ENCODE results near the gene TNRC6A.

Gene TNRC6A

DNA sequence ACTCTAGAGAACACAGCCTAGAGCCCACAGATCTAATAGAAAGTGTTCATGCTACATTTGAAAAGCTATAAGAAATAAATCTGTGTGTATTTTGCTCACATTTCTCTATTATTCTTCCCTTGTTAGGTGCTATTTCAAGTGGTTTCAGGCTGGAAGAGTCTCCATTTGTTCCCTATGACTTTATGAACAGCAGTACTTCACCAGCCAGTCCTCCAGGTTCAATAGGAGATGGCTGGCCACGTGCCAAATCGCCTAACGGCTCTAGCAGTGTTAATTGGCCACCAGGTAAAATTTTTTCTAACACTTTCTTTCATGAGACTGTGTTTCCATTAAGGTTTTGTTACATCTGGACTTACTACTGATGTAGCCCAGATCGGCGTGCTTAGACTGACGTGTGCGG lies 85.6 kb downstream of the TNRC6A start:
- no peak overlapping the region for H3K9ac ChIP-seq (ENCODE audit: low read length)
- H3K36me3 ChIP-seq (ENCODE audit: control insufficient read depth, insufficient read depth, low read length): peaks cover 100% of the 10 kb centered on the region
- H3K9me3 ChIP-seq (ENCODE audit: control insufficient read depth, insufficient read depth, low read depth, low read length): no peaks in the 10 kb centered on the region
- no peaks in the 10 kb centered on the region for H3K4me1 ChIP-seq (ENCODE audit: control insufficient read depth, insufficient read depth, low read length)
- H3K27me3 ChIP-seq (ENCODE audit: control insufficient read depth, insufficient read depth, low read length): no peaks in the 10 kb centered on the region
- no peak overlapping the region for H3K27ac ChIP-seq (ENCODE audit: low read depth, low read length)
- H3K4me3 ChIP-seq (ENCODE audit: low read depth, low read length): no peak overlapping the region

GRCh38 chr16:24816688-24817087 lies 87.2 kb downstream of the TNRC6A start:
- Histone ChIP-seq H3K4me1 (ENCODE audit: control insufficient read depth, insufficient read depth, low read length) (no peaks in the 10 kb centered on the region), H3K36me3 (ENCODE audit: control insufficient read depth, insufficient read depth, low read length) (peaks cover 100% of the 10 kb centered on the region)

DNA sequence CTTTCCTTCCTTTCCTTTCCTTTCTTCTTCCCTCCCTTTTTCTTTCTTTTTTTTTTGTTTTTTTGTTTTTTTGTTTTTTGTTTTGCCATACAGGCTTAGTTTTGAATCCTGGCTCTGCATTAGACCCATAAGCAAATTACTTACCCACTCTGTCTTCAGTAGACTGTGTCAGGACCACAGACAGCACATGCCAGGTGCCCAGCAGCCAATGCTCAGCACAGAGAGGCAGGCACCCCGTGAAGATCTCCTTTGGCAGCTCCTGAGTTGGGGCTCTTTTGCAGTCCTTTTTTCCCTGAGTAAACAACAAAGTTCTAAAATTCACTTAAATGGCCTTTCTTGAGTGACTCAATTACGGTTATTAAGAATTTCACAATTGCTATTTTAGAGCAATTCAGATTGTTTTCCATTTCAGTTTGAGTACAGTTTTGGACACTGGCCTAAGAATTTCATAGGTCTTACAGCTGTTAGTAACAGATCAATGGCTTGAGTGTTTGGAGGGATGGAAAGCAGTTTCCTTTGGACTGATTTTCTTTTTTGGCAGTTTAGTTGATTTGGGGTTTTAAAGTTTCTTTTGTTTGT lies 90.1 kb downstream of the TNRC6A start:
- Histone ChIP-seq H3K27ac (ENCODE audit: low read depth, low read length) (no peak overlapping the region), H3K9me3 (ENCODE audit: control insufficient read depth, insufficient read depth, low read depth, low read length) (no peaks in the 10 kb centered on the region), H3K4me3 (ENCODE audit: low read depth, low read length) (no peak overlapping the region), H3K36me3 (ENCODE audit: control insufficient read depth, insufficient read depth, low read length) (peaks cover 98% of the 10 kb centered on the region), H3K27me3 (ENCODE audit: control insufficient read depth, insufficient read depth, low read length) (no peaks in the 10 kb centered on the region), H3K9ac (ENCODE audit: low read length) (no peak overlapping the region), H3K4me1 (ENCODE audit: control insufficient read depth, insufficient read depth, low read length) (no peaks in the 10 kb centered on the region)

More at GRCh38 chr16:24816688-24817087, 87.2 kb downstream of the TNRC6A start:
- Histone ChIP-seq H3K4me3 (ENCODE audit: low read depth, low read length) (no peak overlapping the region), H3K9me3 (ENCODE audit: control insufficient read depth, insufficient read depth, low read depth, low read length) (no peaks in the 10 kb centered on the region), H3K9ac (ENCODE audit: low read length) (no peak overlapping the region), H3K27ac (ENCODE audit: low read depth, low read length) (no peak overlapping the region), H3K27me3 (ENCODE audit: control insufficient read depth, insufficient read depth, low read length) (no peaks in the 10 kb centered on the region)

DNA sequence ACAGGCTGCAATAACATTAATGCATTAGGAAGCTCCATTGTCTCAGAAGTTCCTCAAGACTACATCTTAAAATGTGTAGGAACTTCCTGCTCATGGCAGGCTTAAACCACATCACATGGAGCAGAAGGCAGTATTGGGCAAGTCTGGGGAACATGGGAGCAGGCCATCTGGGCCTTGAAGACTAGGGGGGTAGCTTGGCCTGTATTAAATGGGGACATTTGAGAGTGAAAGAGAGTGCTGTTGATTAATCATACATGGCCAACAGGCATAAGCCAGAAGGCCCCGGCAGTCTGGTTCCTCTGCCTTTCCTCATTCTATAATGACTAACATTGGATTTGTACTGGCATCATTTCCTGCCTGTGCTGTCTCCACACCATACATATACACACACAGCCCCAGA lies 91.1 kb downstream of the TNRC6A start:
- H3K36me3 ChIP-seq (ENCODE audit: control insufficient read depth, insufficient read depth, low read length): peaks cover 98% of the 10 kb centered on the region
- no peak overlapping the region for H3K27ac ChIP-seq (ENCODE audit: low read depth, low read length)
- no peaks in the 10 kb centered on the region for H3K27me3 ChIP-seq (ENCODE audit: control insufficient read depth, insufficient read depth, low read length)

GRCh38 chr16:24821129-24821528 lies 91.7 kb downstream of the TNRC6A start:
- no peak overlapping the region for H3K9ac ChIP-seq (ENCODE audit: low read length)
- H3K36me3 ChIP-seq (ENCODE audit: control insufficient read depth, insufficient read depth, low read length): peaks cover 98% of the 10 kb centered on the region
- H3K27me3 ChIP-seq (ENCODE audit: control insufficient read depth, insufficient read depth, low read length): no peaks in the 10 kb centered on the region
- no peak overlapping the region for H3K27ac ChIP-seq (ENCODE audit: low read depth, low read length)
- no peak overlapping the region for H3K4me3 ChIP-seq (ENCODE audit: low read depth, low read length)
- H3K9me3 ChIP-seq (ENCODE audit: control insufficient read depth, insufficient read depth, low read depth, low read length): no peaks in the 10 kb centered on the region
- no peaks in the 10 kb centered on the region for H3K4me1 ChIP-seq (ENCODE audit: control insufficient read depth, insufficient read depth, low read length)

More for the DNA sequence above, 91.1 kb downstream of the TNRC6A start:
- H3K9ac ChIP-seq (ENCODE audit: low read length): no peak overlapping the region
- H3K9me3 ChIP-seq (ENCODE audit: control insufficient read depth, insufficient read depth, low read depth, low read length): no peaks in the 10 kb centered on the region
- H3K4me1 ChIP-seq (ENCODE audit: control insufficient read depth, insufficient read depth, low read length): no peaks in the 10 kb centered on the region
- no peak overlapping the region for H3K4me3 ChIP-seq (ENCODE audit: low read depth, low read length)

- Histone ChIP-seq H3K4me3 (ENCODE audit: low read depth, low read length) (no peak overlapping the region), H3K27me3 (ENCODE audit: control insufficient read depth, insufficient read depth, low read length) (no peaks in the 10 kb centered on the region), H3K9me3 (ENCODE audit: control insufficient read depth, insufficient read depth, low read depth, low read length) (no peaks in the 10 kb centered on the region), H3K27ac (ENCODE audit: low read depth, low read length) (no peak overlapping the region), H3K36me3 (ENCODE audit: control insufficient read depth, insufficient read depth, low read length) (peaks cover 97% of the 10 kb centered on the region), H3K9ac (ENCODE audit: low read length) (no peak overlapping the region), H3K4me1 (ENCODE audit: control insufficient read depth, insufficient read depth, low read length) (no peaks in the 10 kb centered on the region)
Observed at GRCh38 chr16:24822542-24822941, 93.1 kb downstream of the TNRC6A start.

GRCh38 chr16:24822974-24823373 lies 93.5 kb downstream of the TNRC6A start:
- no peak overlapping the region for H3K9ac ChIP-seq (ENCODE audit: low read length)
- H3K4me3 ChIP-seq (ENCODE audit: low read depth, low read length): no peak overlapping the region
- no peaks in the 10 kb centered on the region for H3K4me1 ChIP-seq (ENCODE audit: control insufficient read depth, insufficient read depth, low read length)
- H3K9me3 ChIP-seq (ENCODE audit: control insufficient read depth, insufficient read depth, low read depth, low read length): no peaks in the 10 kb centered on the region
- no peaks in the 10 kb centered on the region for H3K27me3 ChIP-seq (ENCODE audit: control insufficient read depth, insufficient read depth, low read length)
- no peak overlapping the region for H3K27ac ChIP-seq (ENCODE audit: low read depth, low read length)
- H3K36me3 ChIP-seq (ENCODE audit: control insufficient read depth, insufficient read depth, low read length): peaks cover 94% of the 10 kb centered on the region

DNA sequence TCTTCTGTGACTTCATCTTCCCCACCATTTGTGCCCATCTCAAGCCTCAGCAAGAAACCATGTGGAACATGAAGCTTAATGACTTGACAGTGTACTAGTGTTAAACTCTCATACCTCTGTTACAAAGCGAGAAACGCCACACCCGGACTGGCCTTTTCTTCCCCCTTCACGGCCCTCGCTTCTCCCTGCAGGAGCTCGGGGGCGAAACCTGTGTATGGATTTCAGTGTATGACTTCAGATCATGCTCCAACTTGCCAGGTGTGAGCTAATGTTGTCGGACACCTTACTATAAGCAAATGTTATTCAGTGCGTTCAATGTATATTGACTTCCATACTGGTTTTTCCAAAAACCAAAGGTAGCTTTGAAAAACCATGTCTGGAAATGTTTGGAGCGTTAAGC lies 96.2 kb downstream of the TNRC6A start:
- Histone ChIP-seq H3K4me3 (ENCODE audit: low read depth, low read length) (no peak overlapping the region), H3K9ac (ENCODE audit: low read length) (no peak overlapping the region), H3K36me3 (ENCODE audit: control insufficient read depth, insufficient read depth, low read length) (peaks cover 67% of the 10 kb centered on the region), H3K4me1 (ENCODE audit: control insufficient read depth, insufficient read depth, low read length) (no peaks in the 10 kb centered on the region), H3K27me3 (ENCODE audit: control insufficient read depth, insufficient read depth, low read length) (no peaks in the 10 kb centered on the region), H3K9me3 (ENCODE audit: control insufficient read depth, insufficient read depth, low read depth, low read length) (no peaks in the 10 kb centered on the region), H3K27ac (ENCODE audit: low read depth, low read length) (no peak overlapping the region)

DNA sequence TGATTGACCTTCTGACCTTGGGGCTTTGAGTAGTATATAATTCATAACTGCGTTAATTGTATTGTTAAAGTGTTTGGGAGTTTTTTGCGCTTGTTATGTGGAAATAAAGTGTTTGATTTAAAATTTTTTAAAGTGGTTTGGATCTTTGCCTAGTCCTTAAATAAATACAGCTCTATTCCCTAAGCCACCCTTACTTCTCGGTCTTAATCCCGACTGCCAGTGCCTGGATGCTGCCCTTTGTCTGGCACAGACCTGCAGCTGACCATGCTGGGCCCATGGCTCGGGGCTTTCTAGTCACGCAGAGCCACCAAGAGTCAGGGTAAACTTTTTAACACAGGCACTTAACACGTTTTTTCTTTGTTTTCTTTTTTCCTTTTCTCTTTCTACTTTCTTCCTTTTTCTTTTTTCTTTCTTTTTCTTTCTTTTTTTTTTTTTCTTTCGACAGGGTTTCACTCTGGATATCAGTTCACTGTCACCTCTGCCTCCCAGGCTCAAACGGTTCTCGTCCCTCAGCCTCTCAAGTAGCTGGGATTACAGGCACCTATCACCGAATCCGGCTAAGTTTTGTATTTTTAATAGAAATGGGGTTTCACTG lies 96.7 kb downstream of the TNRC6A start:
- Histone ChIP-seq H3K9me3 (ENCODE audit: control insufficient read depth, insufficient read depth, low read depth, low read length) (no peaks in the 10 kb centered on the region), H3K4me3 (ENCODE audit: low read depth, low read length) (no peak overlapping the region), H3K27me3 (ENCODE audit: control insufficient read depth, insufficient read depth, low read length) (no peaks in the 10 kb centered on the region), H3K4me1 (ENCODE audit: control insufficient read depth, insufficient read depth, low read length) (no peaks in the 10 kb centered on the region), H3K36me3 (ENCODE audit: control insufficient read depth, insufficient read depth, low read length) (peaks cover 62% of the 10 kb centered on the region), H3K27ac (ENCODE audit: low read depth, low read length) (no peak overlapping the region), H3K9ac (ENCODE audit: low read length) (no peak overlapping the region)

- Histone ChIP-seq H3K4me3 (ENCODE audit: low read depth, low read length) (no peak overlapping the region), H3K9me3 (ENCODE audit: control insufficient read depth, insufficient read depth, low read depth, low read length) (no peaks in the 10 kb centered on the region), H3K4me1 (ENCODE audit: control insufficient read depth, insufficient read depth, low read length) (no peaks in the 10 kb centered on the region), H3K27me3 (ENCODE audit: control insufficient read depth, insufficient read depth, low read length) (no peaks in the 10 kb centered on the region), H3K27ac (ENCODE audit: low read depth, low read length) (no peak overlapping the region), H3K36me3 (ENCODE audit: control insufficient read depth, insufficient read depth, low read length) (peaks cover 54% of the 10 kb centered on the region), H3K9ac (ENCODE audit: low read length) (no peak overlapping the region)
Observed at GRCh38 chr16:24826817-24827566, 97.5 kb downstream of the TNRC6A start.

DNA sequence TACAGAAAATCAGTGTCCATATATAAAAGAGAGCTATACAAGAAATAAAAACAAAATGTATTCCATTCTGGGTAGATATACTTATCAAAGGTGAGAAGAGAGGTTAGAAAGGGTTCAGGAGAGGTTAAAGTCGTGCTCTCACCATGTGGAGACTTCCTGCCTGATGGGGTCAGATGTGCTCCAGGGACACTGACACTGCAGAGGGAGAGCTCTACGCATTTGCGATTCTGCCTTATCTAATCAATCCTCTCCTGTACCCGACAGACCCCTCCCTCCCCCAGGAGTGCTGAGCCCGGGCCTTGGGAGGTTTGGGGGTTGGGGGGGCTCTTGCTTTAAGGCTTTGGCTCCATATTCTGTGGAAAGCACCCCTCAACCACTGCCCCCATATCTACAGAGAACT lies 99.7 kb downstream of the TNRC6A start:
- no peak overlapping the region for H3K27ac ChIP-seq (ENCODE audit: low read depth, low read length)
- H3K4me1 ChIP-seq (ENCODE audit: control insufficient read depth, insufficient read depth, low read length): no peaks in the 10 kb centered on the region
- peaks cover 33% of the 10 kb centered on the region for H3K36me3 ChIP-seq (ENCODE audit: control insufficient read depth, insufficient read depth, low read length)
- no peaks in the 10 kb centered on the region for H3K27me3 ChIP-seq (ENCODE audit: control insufficient read depth, insufficient read depth, low read length)
- H3K9me3 ChIP-seq (ENCODE audit: control insufficient read depth, insufficient read depth, low read depth, low read length): no peaks in the 10 kb centered on the region
- no peak overlapping the region for H3K4me3 ChIP-seq (ENCODE audit: low read depth, low read length)
- no peak overlapping the region for H3K9ac ChIP-seq (ENCODE audit: low read length)
